ENCODE data around the gene EXOC6.

The EXOC6 gene

GRCh38 chr10:93063144-93063976 is 215.0 kb downstream of the EXOC6 start:
- TF ChIP-seq, protein P1, sequence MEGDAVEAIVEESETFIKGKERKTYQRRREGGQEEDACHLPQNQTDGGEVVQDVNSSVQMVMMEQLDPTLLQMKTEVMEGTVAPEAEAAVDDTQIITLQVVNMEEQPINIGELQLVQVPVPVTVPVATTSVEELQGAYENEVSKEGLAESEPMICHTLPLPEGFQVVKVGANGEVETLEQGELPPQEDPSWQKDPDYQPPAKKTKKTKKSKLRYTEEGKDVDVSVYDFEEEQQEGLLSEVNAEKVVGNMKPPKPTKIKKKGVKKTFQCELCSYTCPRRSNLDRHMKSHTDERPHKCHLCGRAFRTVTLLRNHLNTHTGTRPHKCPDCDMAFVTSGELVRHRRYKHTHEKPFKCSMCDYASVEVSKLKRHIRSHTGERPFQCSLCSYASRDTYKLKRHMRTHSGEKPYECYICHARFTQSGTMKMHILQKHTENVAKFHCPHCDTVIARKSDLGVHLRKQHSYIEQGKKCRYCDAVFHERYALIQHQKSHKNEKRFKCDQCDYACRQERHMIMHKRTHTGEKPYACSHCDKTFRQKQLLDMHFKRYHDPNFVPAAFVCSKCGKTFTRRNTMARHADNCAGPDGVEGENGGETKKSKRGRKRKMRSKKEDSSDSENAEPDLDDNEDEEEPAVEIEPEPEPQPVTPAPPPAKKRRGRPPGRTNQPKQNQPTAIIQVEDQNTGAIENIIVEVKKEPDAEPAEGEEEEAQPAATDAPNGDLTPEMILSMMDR (conservative IDR thresholded peaks at IDR 0.05; ENCODE audit: low read length) = no peak
- no peak overlapping the region; the same call in 1 of the 2 replicates for H3K4me3 ChIP-seq (ENCODE audit: low read length)

GRCh38 chr10:93063977-93064660 is 215.8 kb downstream of the EXOC6 start:
- TF ChIP-seq, protein P1 (conservative IDR thresholded peaks at IDR 0.05; ENCODE audit: low read length) = no peak
- no peak overlapping the region for H3K4me3 ChIP-seq (ENCODE audit: low read length)
- DNase-seq (ENCODE audit: low read depth) = no peak

More at GRCh38 chr10:93063144-93063976, 215.0 kb downstream of the EXOC6 start:
- DNase-seq (ENCODE audit: low read depth) = no peak

DNA sequence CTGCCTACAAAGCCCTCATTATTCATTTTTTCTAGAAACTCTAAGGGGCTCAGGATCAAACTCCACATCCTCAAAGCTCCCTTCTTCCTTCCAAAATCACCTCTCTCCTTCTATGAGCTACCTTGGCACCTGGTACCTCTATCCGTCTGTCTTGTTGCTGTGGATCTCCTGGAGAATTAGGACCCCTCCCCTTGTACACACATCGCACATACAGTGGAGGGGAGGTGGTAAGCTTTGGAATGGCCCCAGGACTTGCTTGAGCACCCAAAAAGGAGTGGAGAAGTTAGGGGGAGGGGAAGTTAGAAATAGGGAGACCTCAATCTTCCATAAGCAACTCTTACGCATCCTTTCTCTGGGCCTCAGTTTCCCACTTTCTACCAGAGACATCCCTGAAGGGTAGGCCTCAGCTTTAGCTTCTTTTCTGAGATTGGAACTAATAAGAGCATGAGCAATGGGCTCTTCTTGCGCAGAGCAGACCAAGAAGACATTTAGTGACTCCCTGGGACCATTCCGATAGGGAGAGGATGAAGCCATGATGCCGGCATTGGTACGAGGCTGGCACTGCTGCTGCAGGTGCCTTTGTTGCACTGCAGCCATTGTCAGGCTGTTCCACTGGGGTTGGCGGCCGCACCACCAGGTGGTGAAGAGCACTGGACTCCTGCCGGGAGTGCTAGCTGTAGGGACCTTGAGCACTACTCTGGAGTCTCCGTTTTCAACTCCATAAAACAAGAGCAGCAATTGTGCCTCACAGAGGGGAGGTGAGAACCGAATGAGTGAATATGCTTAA is 216.7 kb downstream of the EXOC6 start:
- TF ChIP-seq, protein P1 (conservative IDR thresholded peaks at IDR 0.05; ENCODE audit: low read length) = no peak
- DNase-seq (ENCODE audit: low read depth) = no peak
- H3K4me3 ChIP-seq (ENCODE audit: low read length) = no peak overlapping the region

DNA sequence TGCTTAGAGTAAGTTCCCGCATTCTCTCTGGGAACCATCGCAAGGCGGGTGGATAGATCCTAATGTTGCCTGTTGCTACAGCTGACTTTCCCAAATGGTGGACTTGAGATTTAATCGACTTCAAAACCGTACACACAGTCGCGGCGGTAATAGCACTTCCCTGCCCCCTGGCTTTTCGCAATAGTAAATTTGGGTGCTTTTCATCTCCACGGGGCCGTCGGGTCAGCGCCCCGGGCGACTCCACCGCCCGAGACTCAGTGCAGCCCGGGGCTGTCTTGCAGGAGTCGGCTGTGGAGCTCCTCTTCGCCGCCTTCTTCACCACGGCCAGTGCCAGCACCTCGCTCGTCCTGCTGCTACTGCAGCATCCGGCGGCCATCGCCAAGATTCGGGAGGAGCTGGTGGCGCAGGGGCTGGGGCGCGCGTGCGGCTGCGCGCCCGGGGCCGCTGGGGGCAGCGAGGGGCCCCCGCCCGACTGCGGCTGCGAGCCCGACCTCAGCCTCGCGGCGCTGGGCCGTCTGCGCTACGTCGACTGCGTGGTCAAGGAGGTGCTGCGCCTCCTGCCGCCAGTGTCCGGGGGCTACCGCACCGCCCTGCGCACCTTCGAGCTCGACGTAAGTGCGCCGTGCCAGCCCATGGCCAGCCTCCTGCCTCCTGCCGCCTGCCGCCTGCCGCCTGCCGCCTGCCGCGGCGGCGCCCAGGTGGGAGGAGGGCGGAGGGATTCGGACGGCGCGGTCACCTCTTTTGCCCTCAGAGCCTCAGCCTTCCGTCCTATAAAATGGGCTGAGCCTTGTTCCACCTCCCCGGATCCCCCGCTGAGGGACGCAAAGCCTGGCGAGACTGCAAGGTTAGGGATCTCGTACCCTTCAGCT is 217.6 kb downstream of the EXOC6 start:
- TF ChIP-seq, protein P1 (conservative IDR thresholded peaks at IDR 0.05; ENCODE audit: low read length) = no peak
- peak overlapping the region; percentile 12; the same call in 1 of the 2 replicates for H3K4me3 ChIP-seq (ENCODE audit: low read length)
- no peak for DNase-seq (ENCODE audit: low read depth)

DNA sequence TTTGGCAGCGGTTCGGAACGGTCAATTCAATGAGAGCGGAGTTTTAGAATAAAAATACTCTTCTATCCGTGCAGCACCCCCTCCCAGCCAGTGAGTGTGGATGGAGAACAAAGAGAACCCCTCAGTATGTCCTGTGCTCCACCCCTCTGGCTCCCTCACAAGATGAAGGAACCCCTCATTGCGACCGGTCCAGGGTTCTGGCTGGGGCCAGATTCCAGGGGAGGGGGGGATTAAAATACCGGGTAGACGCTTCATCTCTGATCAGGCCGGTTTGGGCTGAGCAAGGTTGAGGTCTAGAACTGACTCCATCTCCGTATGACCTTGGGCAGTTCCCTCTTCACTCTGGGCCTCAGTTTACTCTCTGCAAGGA is 218.2 kb downstream of the EXOC6 start:
- TF ChIP-seq, protein P1 (conservative IDR thresholded peaks at IDR 0.05; ENCODE audit: low read length) = no peak
- DNase-seq (ENCODE audit: low read depth) = no peak
- H3K4me3 ChIP-seq (ENCODE audit: low read length) = no peak overlapping the region
